HG02870 (cell line): ENCODE data around the gene STX18.
"Not testable (repeated sequence)": the region's sequence is repeated elsewhere in the genome, so short reads cannot be mapped to it uniquely, and the experiment has no call there.

Experiments used
- ATAC-seq: cut with Tn5 transposase; IDR thresholded peaks from one replicate; pipeline ENCODE4 v1.9.1; 2021; ENCODE audit warnings: mild to moderate bottlenecking, moderate library complexity; ENCODE audit not compliant: unreplicated experiment

Gene STX18

DNA sequence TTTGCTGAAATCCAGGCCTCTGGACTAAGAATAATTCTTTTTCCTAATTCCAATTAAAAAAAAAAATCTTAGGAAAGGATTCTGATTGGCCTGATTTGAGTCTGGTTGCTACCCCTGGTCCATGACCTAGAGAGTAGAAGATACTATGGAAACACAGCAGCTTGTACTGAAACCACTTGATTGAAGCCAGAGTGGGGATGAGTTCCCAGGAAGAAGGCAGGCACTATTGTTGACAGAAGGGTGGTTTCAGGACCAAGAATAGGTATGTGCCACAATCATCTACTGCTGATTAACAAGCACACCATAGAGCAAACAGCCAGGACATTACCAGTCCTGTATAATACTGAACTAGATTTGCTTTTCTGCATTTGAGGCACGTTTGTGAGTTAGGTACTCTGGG is 29.6 kb downstream of the STX18 start:
- ATAC-seq, result no peak

DNA sequence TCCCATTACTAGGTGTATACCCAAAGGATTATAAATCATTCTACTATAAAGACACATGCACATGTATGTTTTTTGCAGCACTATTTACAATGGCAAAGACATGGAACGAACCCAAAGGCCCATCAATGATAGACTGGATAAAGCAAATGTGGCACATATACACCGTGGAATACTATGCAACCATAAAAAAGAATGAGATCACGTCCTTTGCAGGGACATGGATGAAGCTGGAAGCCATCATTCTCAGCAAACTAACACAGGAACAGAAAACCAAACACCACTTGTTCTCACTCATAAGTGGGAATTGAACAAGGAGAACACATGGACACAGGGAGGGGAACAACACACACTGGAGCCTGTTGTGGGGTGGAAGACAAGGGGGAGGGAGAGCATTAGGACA is 31.2 kb downstream of the STX18 start:
- not testable (repeated sequence) for ATAC-seq

GRCh38 chr4:4509521-4509920 is 32.3 kb downstream of the STX18 start:
- ATAC-seq, result no peak

DNA sequence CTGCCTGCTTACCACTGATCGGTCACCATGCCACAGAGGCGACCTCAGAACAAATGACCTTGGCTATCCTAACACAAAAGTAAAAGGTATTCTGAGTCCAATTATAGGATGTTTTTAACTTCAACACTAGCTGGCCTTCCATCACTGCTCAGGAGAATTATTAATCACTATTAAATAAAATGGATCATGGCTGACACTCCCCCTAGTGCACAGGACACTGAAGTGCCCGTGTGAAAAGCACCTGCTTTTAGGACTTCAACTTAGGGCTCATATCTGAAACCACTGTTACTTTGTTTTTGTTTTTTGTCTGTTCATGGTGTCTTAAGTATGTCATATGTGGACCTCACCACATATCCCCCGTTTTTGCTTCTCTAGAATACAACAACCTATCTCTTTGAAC is 33.9 kb downstream of the STX18 start:
- ATAC-seq, result no peak

DNA sequence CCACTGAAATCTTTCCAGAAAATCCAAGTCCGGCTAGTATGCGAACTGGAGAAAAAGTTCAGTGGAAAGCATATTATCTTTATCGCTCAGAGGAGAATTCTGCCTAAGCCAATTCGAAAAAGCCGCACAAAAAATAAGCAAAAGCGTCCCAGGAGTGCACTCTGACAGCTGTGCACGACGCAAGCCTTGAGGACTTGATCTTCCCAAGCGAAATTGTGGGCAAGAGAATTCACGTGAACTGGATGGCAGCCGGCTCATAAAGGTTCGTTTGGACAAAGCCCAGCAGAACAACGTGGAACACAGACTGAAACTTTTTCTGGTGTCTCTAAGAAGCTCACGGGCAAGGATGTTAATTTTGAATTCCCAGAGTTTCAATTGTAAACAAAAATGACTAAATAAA is 34.4 kb downstream of the STX18 start:
- ATAC-seq, result no peak

DNA sequence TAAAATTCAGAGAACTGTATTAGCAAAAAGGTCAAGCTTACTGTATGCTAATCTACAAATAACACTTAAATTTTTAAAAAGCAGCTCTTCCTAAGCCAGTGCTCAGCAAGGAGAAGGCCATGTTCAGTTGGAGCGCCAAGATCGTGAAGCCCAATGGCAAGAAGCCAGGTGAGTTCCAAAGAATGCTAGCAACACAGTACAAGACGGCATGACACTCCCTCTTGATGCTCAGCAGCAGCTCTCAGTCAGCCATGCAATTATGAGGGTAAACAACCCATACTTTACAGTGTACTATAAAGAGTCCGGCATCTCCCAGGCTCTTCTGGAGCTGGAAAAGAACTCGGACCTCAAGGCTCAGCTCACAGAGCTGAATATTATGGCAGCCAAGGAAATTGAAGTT is 34.9 kb downstream of the STX18 start:
- no peak for ATAC-seq

GRCh38 chr4:4505211-4505610 is 36.6 kb downstream of the STX18 start:
- not testable (repeated sequence) for ATAC-seq

DNA sequence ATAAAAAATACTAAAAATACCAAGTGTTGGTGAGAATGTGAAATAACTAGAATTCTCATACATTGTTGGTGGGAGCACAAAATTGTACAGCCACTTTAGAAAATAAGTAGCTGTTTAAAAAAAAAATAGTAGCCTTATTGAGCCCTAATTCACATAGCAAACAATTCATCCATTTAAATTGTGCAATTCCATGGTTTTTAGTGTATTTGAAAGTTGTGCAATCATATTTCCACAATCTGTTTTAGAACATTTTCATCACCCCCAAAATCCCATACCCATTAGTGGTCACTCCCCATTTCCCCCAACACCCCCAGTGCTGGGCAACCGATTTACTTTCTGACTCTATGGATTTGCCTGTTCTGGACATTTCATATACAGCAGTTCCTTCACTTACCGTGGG is 37.1 kb downstream of the STX18 start:
- ATAC-seq, result no peak

DNA sequence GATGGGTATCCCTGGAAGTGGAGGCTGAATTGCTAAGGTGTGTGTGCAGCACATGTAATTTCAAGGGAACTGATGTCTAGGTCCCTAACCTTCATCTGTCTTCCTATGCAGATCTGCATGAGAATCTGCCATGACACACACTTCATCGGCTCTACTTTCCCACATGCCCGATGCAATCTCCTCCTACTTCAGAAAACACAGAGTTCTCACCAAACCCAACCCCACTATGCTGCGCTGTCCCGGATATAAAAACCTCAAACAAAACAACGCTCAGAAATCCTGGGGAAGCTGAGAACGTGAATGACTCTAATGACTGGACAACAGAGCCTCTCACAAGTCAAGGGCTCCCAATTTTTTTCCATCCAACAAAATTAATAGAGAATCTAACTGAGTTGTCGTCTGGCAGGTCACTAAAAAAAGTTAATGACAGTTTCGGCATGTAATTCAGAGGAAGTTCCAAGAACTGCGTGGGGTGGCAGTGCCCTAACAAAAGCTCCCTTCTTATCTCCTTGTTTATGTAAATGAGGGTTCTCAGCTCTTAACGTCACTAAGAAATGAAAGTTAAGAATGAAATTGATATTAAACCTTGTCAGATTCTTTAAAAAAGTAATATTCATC is 39.0 kb downstream of the STX18 start:
- no peak for ATAC-seq

- no peak for ATAC-seq
Measured at GRCh38 chr4:4501679-4502078, 40.2 kb downstream of the STX18 start.

DNA sequence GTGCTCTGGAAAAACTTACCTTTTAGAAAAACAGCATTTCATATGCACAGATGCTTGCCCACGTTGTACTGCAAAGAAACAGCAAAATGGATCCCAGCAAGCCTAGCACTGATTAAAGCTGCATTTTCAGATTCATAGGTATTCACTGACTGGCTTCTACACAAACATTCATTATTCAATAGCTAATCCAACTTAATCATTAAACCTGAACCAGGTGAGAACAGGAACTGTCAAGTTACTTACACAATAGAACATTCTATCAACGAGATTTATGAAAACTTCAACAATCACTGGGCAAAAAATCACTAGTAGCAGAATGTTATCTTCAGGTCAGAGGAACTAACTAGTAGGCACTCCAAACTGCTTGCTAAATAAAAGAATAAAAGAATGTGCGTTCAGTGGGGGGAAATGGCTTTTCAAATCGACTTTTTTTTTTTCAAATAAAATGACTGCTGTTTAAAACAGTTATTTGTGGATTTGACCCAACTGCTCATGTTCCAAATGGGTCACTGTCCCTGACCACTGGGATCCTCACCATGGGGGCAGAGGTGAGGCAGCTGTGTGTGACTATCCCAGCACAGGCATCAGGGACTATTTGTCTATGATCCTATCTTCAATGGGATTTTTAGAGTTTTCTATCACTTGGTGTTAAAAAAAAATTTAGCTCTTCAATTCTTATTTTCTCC is 42.3 kb downstream of the STX18 start:
- ATAC-seq, result no peak

DNA sequence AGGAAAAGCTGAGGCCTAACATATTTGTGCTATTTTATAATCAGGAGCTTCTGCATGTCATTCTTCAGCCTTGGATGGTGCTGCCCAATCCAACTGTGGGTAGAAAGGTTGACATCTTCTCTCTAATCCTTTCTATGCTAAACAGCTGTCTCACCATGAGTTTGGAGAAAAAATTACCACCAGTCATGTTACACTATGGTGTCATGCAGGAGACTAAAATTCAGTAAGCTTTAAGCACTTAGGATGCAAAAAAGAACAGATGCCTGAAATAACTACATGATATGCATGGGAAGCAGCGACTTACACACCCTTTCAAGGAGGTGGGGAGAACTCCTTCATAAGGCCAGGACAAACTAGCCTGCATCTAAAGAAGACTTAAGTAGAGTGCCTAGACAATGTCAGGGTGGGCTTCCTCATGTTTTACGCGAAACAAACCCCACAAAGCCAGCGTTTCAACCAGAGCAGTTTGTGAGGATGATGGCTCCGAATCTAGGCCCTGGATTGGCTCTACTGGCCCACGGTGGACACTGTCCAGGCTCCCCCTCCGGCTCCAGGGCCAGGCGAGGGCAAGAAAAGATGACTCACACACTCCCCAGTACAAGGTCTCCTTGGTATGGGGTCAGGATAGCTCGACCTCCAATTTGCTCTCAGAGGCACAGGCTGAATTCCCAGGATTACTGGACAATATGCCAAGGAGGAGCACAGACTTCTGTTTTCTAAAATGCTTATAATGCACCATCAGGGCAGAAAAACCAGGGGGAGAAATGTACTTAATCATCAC is 45.1 kb downstream of the STX18 start:
- no peak for ATAC-seq

DNA sequence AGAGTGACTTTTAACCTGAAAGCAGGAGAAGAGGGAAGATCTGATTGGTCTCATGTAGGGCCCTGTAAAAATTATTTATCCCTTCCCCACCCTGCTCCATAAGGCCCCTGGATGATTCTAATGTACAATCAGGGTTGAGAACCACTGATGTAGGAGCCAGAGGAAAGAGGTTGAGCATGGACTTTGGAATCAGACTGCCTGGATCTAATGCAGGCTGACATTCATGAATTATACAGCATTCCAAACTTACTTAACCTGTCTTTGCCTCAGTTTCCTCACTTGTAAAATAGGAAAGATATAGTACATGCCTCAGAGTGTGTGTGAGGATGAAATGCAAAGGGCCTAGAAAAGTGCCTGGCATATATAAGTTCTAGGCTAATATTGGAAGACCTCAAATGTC is 47.0 kb downstream of the STX18 start:
- no peak for ATAC-seq

DNA sequence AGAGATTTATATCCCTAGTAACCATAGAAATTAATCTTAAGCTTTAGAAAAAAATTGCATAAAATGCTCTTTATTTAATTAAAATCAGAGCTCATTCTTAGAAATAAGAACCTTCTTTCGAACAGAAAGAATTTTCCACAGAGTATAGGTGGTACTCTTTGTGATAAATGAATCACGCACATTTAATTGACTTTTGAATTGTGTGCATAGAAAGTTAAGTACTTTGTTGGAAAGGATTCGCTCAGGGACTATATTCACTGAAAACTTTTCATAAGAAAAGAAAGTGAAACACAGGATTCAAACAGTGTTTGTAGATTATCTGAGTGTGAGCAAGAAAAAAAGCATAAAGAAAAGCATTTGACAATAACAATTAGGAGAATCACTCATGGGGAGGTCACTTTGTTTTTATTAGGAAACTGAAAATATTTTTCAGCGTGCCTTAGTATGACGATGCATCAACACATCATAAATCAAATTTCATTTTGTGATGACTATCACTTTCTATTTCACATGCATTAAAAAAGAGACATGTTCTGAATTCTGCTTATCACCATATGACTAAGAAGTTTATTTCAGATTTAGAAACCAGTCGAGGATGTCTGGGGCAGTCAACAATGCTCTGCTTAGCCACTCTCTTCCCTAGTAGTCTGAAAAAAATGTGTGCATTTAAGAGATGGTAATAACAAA is 49.5 kb downstream of the STX18 start:
- peak; percentile 84 for ATAC-seq

GRCh38 chr4:4491396-4491893 is 50.4 kb downstream of the STX18 start:
- ATAC-seq, result no peak

DNA sequence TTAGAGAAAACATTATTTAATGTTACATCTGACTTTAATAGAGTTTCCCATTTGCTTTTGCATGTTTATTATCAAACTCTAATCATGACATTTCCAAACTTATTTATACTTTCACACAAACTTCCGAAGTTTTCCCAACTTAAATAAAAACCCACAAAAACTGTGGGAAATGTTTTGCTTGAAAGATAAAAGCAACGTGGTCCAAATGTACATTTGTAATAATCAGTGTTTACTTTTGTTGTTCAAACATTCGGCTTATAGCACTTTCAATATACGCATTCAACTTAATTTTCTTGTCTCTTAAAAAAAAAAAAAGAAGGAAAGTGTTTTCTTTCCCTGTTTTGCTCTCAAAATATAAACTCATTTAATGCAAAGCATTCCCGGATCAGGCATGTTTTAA is 51.0 kb downstream of the STX18 start:
- ATAC-seq, result no peak

- ATAC-seq, result no peak
Measured at GRCh38 chr4:4490041-4490440, 51.8 kb downstream of the STX18 start.

GRCh38 chr4:4488405-4489404 is 53.1 kb downstream of the STX18 start:
- ATAC-seq, result peak; percentile 67

DNA sequence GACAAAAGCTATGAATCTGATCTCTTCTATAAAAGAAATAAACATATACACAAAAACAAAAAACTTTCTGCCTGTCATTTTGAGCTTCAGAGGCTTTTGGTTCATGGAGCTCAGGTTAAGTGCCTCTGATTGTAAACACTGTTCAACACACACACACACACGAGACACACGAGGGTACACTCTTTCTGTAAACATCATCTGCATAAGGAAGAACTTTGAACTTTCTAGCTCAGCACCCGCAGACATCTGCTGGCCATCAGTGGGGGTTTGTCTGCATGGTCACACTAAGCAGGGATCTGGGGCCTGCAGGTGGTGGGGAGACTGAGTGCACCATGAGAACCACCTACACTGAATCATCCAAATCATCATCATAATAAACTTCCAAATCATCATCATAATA is 54.9 kb downstream of the STX18 start:
- no peak for ATAC-seq

DNA sequence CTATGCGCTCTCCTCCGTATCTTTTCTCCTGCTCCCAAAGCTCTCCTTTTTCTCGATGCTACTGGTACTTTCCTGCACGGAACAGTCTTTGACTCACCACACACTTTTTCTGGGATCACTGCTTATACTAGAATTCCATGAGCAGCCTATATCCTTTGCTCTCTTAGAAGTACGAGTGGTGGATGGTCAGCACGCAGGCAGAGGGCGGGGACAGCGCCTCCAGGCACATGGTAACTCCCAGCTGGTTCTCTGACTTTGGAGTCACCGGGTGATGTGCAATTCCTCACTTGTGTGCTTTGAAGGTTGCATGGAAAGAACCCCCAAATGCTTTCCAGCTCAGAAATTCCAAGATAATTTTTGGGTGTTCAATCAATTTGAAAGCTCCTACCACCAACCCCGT is 56.0 kb downstream of the STX18 start:
- ATAC-seq, result no peak
